Measurements from ENCODE around the gene ZIC1. TPM values are rescaled to one million over a fixed set of nuclear protein-coding genes. Genes with fewer than 3 reads are reported as not detected.

Gene ZIC1
- total and polyA plus RNA-seq, 9 of the 15 experiments (the other 6 are each of a cell fraction or from before 2014, with no cell fraction given) = 0.21 to 0.42 TPM; not detected in 7

DNA sequence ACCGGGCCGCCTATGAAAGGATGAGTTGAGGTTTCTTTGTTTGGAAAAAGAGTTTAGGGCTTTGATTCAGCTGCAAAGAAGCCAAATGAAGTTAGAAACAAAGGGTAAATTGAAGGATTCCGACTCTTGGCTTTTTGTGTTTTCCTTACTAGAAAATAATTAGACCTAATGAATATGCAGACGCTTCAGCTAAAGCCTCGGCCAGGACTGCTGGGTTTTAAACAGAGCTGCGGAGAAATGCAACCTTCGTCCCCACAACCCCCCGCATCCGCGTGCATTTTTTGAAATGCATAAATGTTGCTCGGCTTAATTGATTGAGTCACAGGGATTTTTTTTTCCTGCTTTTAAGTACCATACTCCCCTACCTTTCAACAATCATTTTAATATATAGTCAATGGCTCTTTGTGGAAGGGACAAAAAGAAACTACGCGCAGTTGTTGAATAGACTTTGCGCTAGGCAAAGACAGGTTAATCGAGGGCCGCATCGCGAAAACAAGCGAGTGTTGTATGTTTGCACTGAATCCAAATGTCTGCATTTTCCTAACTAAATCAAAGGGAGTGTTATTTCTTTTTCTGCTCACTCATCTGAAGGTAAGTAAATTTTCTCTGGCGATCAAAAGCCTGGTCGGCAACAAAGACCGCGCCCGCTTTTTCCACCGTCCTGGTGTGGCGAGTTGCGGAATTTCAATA, 1.5 kb upstream of the ZIC1 start (continued):
- TF ChIP-seq, protein P1, sequence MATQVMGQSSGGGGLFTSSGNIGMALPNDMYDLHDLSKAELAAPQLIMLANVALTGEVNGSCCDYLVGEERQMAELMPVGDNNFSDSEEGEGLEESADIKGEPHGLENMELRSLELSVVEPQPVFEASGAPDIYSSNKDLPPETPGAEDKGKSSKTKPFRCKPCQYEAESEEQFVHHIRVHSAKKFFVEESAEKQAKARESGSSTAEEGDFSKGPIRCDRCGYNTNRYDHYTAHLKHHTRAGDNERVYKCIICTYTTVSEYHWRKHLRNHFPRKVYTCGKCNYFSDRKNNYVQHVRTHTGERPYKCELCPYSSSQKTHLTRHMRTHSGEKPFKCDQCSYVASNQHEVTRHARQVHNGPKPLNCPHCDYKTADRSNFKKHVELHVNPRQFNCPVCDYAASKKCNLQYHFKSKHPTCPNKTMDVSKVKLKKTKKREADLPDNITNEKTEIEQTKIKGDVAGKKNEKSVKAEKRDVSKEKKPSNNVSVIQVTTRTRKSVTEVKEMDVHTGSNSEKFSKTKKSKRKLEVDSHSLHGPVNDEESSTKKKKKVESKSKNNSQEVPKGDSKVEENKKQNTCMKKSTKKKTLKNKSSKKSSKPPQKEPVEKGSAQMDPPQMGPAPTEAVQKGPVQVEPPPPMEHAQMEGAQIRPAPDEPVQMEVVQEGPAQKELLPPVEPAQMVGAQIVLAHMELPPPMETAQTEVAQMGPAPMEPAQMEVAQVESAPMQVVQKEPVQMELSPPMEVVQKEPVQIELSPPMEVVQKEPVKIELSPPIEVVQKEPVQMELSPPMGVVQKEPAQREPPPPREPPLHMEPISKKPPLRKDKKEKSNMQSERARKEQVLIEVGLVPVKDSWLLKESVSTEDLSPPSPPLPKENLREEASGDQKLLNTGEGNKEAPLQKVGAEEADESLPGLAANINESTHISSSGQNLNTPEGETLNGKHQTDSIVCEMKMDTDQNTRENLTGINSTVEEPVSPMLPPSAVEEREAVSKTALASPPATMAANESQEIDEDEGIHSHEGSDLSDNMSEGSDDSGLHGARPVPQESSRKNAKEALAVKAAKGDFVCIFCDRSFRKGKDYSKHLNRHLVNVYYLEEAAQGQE (IDR thresholded peaks at IDR 0.05; ENCODE audit: borderline replicate concordance) = no peak
- TF ChIP-seq, protein P1 (CRISPR knock-in tag; IDR thresholded peaks at IDR 0.05; ENCODE audit: low read depth) = no peak
- TF ChIP-seq U2AF2 (optimal IDR thresholded peaks at IDR 0.05; ENCODE audit: low read depth, low read length) (no peak), MEIS2 (IDR thresholded peaks at IDR 0.05; ENCODE audit: partially characterized antibody) (no peak), EHMT2 (IDR thresholded peaks at IDR 0.05) (no peak), FOXA1 (IDR thresholded peaks at IDR 0.05; ENCODE audit: borderline replicate concordance) (no peak)
- TF ChIP-seq, protein P2, sequence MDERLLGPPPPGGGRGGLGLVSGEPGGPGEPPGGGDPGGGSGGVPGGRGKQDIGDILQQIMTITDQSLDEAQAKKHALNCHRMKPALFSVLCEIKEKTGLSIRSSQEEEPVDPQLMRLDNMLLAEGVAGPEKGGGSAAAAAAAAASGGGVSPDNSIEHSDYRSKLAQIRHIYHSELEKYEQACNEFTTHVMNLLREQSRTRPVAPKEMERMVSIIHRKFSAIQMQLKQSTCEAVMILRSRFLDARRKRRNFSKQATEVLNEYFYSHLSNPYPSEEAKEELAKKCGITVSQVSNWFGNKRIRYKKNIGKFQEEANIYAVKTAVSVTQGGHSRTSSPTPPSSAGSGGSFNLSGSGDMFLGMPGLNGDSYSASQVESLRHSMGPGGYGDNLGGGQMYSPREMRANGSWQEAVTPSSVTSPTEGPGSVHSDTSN (CRISPR knock-in tag; IDR thresholded peaks at IDR 0.05; ENCODE audit: low read depth) = no peak
- TF ChIP-seq, protein P2 (tag; conservative IDR thresholded peaks at IDR 0.05; ENCODE audit: low read depth) = no peak
- TF ChIP-seq, protein P3, sequence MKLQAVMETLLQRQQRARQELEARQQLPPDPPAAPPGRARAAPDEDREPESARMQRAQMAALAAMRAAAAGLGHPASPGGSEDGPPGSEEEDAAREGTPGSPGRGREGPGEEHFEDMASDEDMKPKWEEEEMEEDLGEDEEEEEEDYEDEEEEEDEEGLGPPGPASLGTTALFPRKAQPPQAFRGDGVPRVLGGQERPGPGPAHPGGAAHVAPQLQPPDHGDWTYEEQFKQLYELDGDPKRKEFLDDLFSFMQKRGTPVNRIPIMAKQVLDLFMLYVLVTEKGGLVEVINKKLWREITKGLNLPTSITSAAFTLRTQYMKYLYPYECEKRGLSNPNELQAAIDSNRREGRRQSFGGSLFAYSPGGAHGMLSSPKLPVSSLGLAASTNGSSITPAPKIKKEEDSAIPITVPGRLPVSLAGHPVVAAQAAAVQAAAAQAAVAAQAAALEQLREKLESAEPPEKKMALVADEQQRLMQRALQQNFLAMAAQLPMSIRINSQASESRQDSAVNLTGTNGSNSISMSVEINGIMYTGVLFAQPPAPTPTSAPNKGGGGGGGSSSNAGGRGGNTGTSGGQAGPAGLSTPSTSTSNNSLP (IDR thresholded peaks at IDR 0.05; ENCODE audit: borderline replicate concordance, low read depth, low read length) = no peak
- TF ChIP-seq, protein P4, sequence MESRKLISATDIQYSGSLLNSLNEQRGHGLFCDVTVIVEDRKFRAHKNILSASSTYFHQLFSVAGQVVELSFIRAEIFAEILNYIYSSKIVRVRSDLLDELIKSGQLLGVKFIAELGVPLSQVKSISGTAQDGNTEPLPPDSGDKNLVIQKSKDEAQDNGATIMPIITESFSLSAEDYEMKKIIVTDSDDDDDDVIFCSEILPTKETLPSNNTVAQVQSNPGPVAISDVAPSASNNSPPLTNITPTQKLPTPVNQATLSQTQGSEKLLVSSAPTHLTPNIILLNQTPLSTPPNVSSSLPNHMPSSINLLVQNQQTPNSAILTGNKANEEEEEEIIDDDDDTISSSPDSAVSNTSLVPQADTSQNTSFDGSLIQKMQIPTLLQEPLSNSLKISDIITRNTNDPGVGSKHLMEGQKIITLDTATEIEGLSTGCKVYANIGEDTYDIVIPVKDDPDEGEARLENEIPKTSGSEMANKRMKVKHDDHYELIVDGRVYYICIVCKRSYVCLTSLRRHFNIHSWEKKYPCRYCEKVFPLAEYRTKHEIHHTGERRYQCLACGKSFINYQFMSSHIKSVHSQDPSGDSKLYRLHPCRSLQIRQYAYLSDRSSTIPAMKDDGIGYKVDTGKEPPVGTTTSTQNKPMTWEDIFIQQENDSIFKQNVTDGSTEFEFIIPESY (CRISPR knock-in tag; IDR thresholded peaks at IDR 0.05) = no peak
